Measurements from ENCODE around the gene SGSM2. TPM values are rescaled to one million over a fixed set of nuclear protein-coding genes. Genes with fewer than 3 reads are reported as not detected.

The SGSM2 gene
- polyA plus RNA-seq, 3 donors = 3.0 to 130 (median 3.5) TPM

DNA sequence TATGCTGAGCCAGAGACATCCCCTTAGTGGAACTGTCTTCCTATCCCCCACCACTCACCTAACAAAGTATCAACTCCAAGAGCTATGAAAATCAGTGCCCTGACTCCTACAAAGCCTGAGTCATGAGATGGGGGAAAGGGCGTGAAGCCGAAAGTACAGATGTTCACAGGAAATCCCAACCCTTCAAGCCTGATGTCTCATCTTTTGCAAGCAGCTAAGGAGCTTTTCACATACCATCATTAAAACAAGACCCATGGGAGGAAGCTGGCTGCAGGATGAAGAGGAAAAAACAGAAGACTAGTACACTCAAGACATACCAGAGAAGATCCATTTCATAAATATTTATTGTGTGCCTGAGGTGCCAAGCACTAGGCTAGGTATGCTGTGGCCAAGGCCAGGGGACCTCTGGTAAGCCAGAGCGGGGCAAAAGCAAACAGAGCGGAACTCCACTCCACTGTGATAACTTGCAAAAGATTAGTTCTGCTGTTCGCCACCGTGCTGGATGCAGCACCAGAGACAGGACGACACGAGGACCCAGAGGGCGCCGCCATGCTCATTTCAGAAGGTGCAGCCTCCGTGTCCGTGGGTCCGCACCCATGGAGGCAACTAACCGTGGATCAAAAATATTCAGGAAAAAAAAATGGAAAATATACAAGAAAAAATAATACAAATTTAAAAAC lies 68.1 kb downstream of the SGSM2 start:
- no peaks in the 10 kb centered on the region for H3K9me3 ChIP-seq (replicated peaks in 1 of 2; ENCODE audit: control insufficient read depth in 1 of 2, insufficient read depth in 1 of 2, low read length in 2 of 2)

DNA sequence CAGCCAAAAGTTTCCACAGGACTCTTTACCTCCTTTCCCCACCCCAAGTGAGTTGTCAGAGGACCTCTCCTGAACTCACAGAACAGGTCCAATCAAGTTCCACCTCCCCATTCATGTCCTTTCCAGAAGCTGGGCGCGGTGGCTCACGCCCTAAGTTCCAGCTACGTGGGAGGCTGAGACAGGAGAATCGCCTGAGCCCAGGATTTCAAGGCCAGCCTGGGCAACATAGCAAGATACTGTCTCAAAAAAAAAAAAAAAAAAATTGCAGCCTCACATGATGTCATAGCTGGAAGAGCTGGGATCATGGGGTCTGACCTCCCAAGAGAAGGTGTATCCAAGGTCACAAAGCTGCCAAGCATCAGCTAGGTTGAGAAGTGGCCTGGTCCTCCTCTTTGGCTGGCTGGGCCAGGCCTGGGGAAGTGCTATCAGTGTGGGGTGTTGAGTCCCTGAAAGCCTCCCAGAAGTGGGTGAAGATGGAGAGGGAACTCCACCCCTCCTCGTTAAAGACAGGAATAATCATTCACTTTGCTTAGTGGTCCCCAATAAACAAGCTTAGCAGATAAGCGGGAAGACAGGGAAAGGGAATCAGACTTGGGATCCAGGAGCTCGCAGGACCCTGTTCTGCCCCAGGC lies 69.1 kb downstream of the SGSM2 start:
- Mint-ChIP-seq H3K4me1 (peaks cover 51% of the 10 kb centered on the region), H3K27ac (peak overlapping the region in 5 of 7 donors; percentile 19 to 81 (median 41)), H3K4me3 (no peak overlapping the region), H3K27me3 (ENCODE audit: low read depth in 3 of 3) (peaks cover 0 to 5% (median 0%) of the 10 kb centered on the region in 3 donors), H3K36me3 (peaks cover 13 to 15% of the 10 kb centered on the region in 2 donors), H3K9me3 (no peaks in the 10 kb centered on the region)
- Histone ChIP-seq H3K4me1 (ENCODE audit: control insufficient read depth in 1 of 2, insufficient read depth in 2 of 2, low read length in 2 of 2) (peaks cover 41 to 47% of the 10 kb centered on the region in 2 donors), H4K20me1 (ENCODE audit: insufficient read depth, low read length) (no peaks in the 10 kb centered on the region), H3K4me3 (replicated peaks in 1 of 3; ENCODE audit: low read depth in 2 of 3, low read length in 3 of 3) (no peak overlapping the region), H2AFZ (ENCODE audit: insufficient read depth, low read depth, low read length, poor library complexity, severe bottlenecking) (no peak overlapping the region), H3K79me2 (ENCODE audit: insufficient read depth, low read length) (no peaks in the 10 kb centered on the region), H3K9me3 (replicated peaks in 1 of 2; ENCODE audit: control insufficient read depth in 1 of 2, insufficient read depth in 1 of 2, low read length in 2 of 2) (no peaks in the 10 kb centered on the region), H3K27ac (ENCODE audit: low read depth in 1 of 2, low read length in 2 of 2) (peak overlapping the region in 1 of 2 donors; percentile 68), H3K4me2 (replicated peaks; ENCODE audit: extremely low read depth, low read length, poor library complexity, severe bottlenecking) (no peak overlapping the region), H3K9ac (ENCODE audit: insufficient read depth, low read length, poor library complexity, severe bottlenecking) (no peak overlapping the region), H3K27me3 (ENCODE audit: control insufficient read depth in 2 of 2, insufficient read depth in 2 of 2, low read length in 2 of 2) (no peaks in the 10 kb centered on the region), H3K36me3 (replicated peaks in 1 of 2; ENCODE audit: control insufficient read depth in 1 of 2, insufficient read depth in 2 of 2, low read length in 2 of 2) (peaks cover 0 to 6% of the 10 kb centered on the region in 2 donors)
- no peak for DNase-seq
- TF ChIP-seq, protein P1, sequence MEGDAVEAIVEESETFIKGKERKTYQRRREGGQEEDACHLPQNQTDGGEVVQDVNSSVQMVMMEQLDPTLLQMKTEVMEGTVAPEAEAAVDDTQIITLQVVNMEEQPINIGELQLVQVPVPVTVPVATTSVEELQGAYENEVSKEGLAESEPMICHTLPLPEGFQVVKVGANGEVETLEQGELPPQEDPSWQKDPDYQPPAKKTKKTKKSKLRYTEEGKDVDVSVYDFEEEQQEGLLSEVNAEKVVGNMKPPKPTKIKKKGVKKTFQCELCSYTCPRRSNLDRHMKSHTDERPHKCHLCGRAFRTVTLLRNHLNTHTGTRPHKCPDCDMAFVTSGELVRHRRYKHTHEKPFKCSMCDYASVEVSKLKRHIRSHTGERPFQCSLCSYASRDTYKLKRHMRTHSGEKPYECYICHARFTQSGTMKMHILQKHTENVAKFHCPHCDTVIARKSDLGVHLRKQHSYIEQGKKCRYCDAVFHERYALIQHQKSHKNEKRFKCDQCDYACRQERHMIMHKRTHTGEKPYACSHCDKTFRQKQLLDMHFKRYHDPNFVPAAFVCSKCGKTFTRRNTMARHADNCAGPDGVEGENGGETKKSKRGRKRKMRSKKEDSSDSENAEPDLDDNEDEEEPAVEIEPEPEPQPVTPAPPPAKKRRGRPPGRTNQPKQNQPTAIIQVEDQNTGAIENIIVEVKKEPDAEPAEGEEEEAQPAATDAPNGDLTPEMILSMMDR (IDR thresholded peaks at IDR 0.05) = no peak
- WGBS (ENCODE audit: insufficient coverage) = 67% methylated on average over 2 of the region's 8 CpGs
- intact Hi-C loops (cut with micrococcal nuclease) = no loop called here

More for the DNA sequence above, 68.1 kb downstream of the SGSM2 start:
- Mint-ChIP-seq H3K36me3 (peaks cover 8% of the 10 kb centered on the region in 2 donors), H3K27ac (peak overlapping the region; percentile 86 to 95 (median 94)), H3K4me3 (peak overlapping the region; percentile 25 to 65), H3K4me1 (peaks cover 51% of the 10 kb centered on the region), H3K9me3 (peaks cover 0 to 1% (median 0%) of the 10 kb centered on the region in 7 donors), H3K27me3 (ENCODE audit: low read depth in 3 of 3) (peaks cover 0 to 7% (median 0%) of the 10 kb centered on the region in 3 donors)
- Histone ChIP-seq H3K27ac (ENCODE audit: low read depth in 1 of 2, low read length in 2 of 2) (peak overlapping the region; percentile 17 to 68), H3K4me1 (ENCODE audit: control insufficient read depth in 1 of 2, insufficient read depth in 2 of 2, low read length in 2 of 2) (peaks cover 41 to 47% of the 10 kb centered on the region in 2 donors), H4K20me1 (ENCODE audit: insufficient read depth, low read length) (peaks cover 2% of the 10 kb centered on the region), H3K27me3 (ENCODE audit: control insufficient read depth in 2 of 2, insufficient read depth in 2 of 2, low read length in 2 of 2) (no peaks in the 10 kb centered on the region), H3K36me3 (replicated peaks in 1 of 2; ENCODE audit: control insufficient read depth in 1 of 2, insufficient read depth in 2 of 2, low read length in 2 of 2) (no peaks in the 10 kb centered on the region), H2AFZ (ENCODE audit: insufficient read depth, low read depth, low read length, poor library complexity, severe bottlenecking) (no peak overlapping the region), H3K4me2 (replicated peaks; ENCODE audit: extremely low read depth, low read length, poor library complexity, severe bottlenecking) (peak overlapping the region; percentile 97), H3K9ac (ENCODE audit: insufficient read depth, low read length, poor library complexity, severe bottlenecking) (no peak overlapping the region), H3K79me2 (ENCODE audit: insufficient read depth, low read length) (peaks cover 5% of the 10 kb centered on the region), H3K4me3 (replicated peaks in 1 of 3; ENCODE audit: low read depth in 2 of 3, low read length in 3 of 3) (peak overlapping the region in 1 of 3 experiments; percentile 82)
- WGBS (ENCODE audit: insufficient coverage) = 97% methylated on average over 8 of the region's 14 CpGs
- intact Hi-C loops (cut with micrococcal nuclease) = no loop called here
- peak; percentile 25 to 74 (median 53) for DNase-seq
- TF ChIP-seq, protein P1 (IDR thresholded peaks at IDR 0.05) = no peak

All from CD14-positive monocyte (primary cell).